DOHH2 (cell line): Measurements from ENCODE around the gene ATP2B2.

Experiments used
- H3F3A ChIP-seq: fragments of 200-600 bp; sonication (generic), shearing (Covaris generic); 2 replicates; pipeline ENCODE4 v1.6.0; 2016; ENCODE audit warnings: antibody characterized with exemption, mild to moderate bottlenecking; ENCODE audit not compliant: control insufficient read depth, insufficient read depth
- H3K27ac ChIP-seq: fragments of 200-600 bp; sonication (generic); 2 replicates; pipeline ENCODE4 v1.5.1; 2014; ENCODE audit warnings: low read depth, mild to moderate bottlenecking, low read length, moderate library complexity
- H3K27me3 ChIP-seq: fragments of 200-600 bp; sonication (generic); 2 replicates; pipeline ENCODE4 v1.6.1; 2014; ENCODE audit warnings: mild to moderate bottlenecking, low read length, mixed read lengths; ENCODE audit not compliant: control insufficient read depth
- H3K36me3 ChIP-seq: fragments of 200-600 bp; sonication (generic); 2 replicates; pipeline ENCODE4 v1.6.1; 2014; ENCODE audit warnings: mild to moderate bottlenecking, low read length, moderate library complexity, mixed read lengths; ENCODE audit not compliant: control insufficient read depth
- H3K4me1 ChIP-seq: fragments of 200-600 bp; sonication (generic); 2 replicates; pipeline ENCODE4 v1.6.1; 2014; ENCODE audit warnings: mild to moderate bottlenecking, low read length, mixed read lengths; ENCODE audit not compliant: control insufficient read depth
- H3K4me2 ChIP-seq: fragments of 200-600 bp; sonication (generic); 2 replicates; pipeline ENCODE4 v1.6.0; 2014; ENCODE audit warnings: mild to moderate bottlenecking, low read length, moderate library complexity
- H3K4me3 ChIP-seq: fragments of 200-600 bp; sonication (generic); 2 replicates; pipeline ENCODE4 v1.5.1; 2014; ENCODE audit warnings: mild to moderate bottlenecking, low read length, mixed read lengths
- H3K79me2 ChIP-seq: fragments of 200-600 bp; sonication (generic); 2 replicates; pipeline ENCODE4 v1.6.1; 2014; ENCODE audit warnings: mild to moderate bottlenecking, low read length, mixed read lengths; ENCODE audit not compliant: control insufficient read depth
- H3K9me2 ChIP-seq: fragments of 200-600 bp; sonication (generic); replicated peaks from 2 replicates; pipeline ENCODE4 v1.6.1; 2014; ENCODE audit warnings: mild to moderate bottlenecking, low read length, mixed read lengths; ENCODE audit not compliant: control insufficient read depth
- H3K9me3 ChIP-seq: fragments of 200-600 bp; sonication (generic); 2 replicates; pipeline ENCODE4 v1.6.1; 2014; ENCODE audit warnings: antibody characterized with exemption, low read length, mixed read lengths; ENCODE audit not compliant: control insufficient read depth, insufficient read depth
- H4K20me1 ChIP-seq: fragments of 200-600 bp; sonication (generic); 2 replicates; pipeline ENCODE4 v1.6.0; 2014; ENCODE audit warnings: low read depth, mild to moderate bottlenecking, antibody characterized with exemption, low read length, moderate library complexity; ENCODE audit not compliant: control insufficient read depth, insufficient read depth
- EZH2phosphoT487 ChIP-seq: fragments of 200-600 bp; sonication (generic); IDR thresholded peaks from 2 replicates; pipeline ENCODE4 v1.6.1; 2017; ENCODE audit warnings: borderline replicate concordance, mild to moderate bottlenecking, antibody characterized with exemption, low read length, moderate library complexity, mixed read lengths
- TF ChIP-seq, protein P1 (sequence below): fragments of 200-600 bp; sonication (generic); IDR thresholded peaks from one replicate; pipeline ENCODE4 v1.5.1; 2014; ENCODE audit warnings: antibody characterized with exemption, mild to moderate bottlenecking, low read depth, low read length; ENCODE audit not compliant: poor library complexity, severe bottlenecking

Gene ATP2B2

GRCh38 chr3:10465161-10465560 is 40.2 kb downstream of the ATP2B2 start:
- H3K4me2 ChIP-seq = no peak overlapping the region
- H3K4me3 ChIP-seq = no peak overlapping the region
- H3K4me1 ChIP-seq = no peaks in the 10 kb centered on the region

GRCh38 chr3:10463533-10464434 is 41.6 kb downstream of the ATP2B2 start:
- Histone ChIP-seq H3F3A (no peaks in the 10 kb centered on the region), H4K20me1 (no peaks in the 10 kb centered on the region), H3K27ac (no peak overlapping the region), H3K27me3 (no peaks in the 10 kb centered on the region), H3K79me2 (no peaks in the 10 kb centered on the region), H3K4me2 (no peak overlapping the region), H3K4me1 (no peaks in the 10 kb centered on the region), H3K9me2 (no peaks in the 10 kb centered on the region), H3K9me3 (no peaks in the 10 kb centered on the region), H3K36me3 (no peaks in the 10 kb centered on the region), H3K4me3 (no peak overlapping the region)
- TF ChIP-seq EZH2phosphoT487 = no peak
- TF ChIP-seq, protein P1, sequence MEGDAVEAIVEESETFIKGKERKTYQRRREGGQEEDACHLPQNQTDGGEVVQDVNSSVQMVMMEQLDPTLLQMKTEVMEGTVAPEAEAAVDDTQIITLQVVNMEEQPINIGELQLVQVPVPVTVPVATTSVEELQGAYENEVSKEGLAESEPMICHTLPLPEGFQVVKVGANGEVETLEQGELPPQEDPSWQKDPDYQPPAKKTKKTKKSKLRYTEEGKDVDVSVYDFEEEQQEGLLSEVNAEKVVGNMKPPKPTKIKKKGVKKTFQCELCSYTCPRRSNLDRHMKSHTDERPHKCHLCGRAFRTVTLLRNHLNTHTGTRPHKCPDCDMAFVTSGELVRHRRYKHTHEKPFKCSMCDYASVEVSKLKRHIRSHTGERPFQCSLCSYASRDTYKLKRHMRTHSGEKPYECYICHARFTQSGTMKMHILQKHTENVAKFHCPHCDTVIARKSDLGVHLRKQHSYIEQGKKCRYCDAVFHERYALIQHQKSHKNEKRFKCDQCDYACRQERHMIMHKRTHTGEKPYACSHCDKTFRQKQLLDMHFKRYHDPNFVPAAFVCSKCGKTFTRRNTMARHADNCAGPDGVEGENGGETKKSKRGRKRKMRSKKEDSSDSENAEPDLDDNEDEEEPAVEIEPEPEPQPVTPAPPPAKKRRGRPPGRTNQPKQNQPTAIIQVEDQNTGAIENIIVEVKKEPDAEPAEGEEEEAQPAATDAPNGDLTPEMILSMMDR = no peak

More at GRCh38 chr3:10465161-10465560, 40.2 kb downstream of the ATP2B2 start:
- Histone ChIP-seq H3F3A (no peaks in the 10 kb centered on the region), H3K79me2 (no peaks in the 10 kb centered on the region), H3K9me3 (no peaks in the 10 kb centered on the region), H3K27ac (no peak overlapping the region), H3K27me3 (no peaks in the 10 kb centered on the region), H4K20me1 (no peaks in the 10 kb centered on the region), H3K9me2 (no peaks in the 10 kb centered on the region), H3K36me3 (no peaks in the 10 kb centered on the region)
- TF ChIP-seq EZH2phosphoT487 = no peak
- TF ChIP-seq, protein P1 = no peak

DNA sequence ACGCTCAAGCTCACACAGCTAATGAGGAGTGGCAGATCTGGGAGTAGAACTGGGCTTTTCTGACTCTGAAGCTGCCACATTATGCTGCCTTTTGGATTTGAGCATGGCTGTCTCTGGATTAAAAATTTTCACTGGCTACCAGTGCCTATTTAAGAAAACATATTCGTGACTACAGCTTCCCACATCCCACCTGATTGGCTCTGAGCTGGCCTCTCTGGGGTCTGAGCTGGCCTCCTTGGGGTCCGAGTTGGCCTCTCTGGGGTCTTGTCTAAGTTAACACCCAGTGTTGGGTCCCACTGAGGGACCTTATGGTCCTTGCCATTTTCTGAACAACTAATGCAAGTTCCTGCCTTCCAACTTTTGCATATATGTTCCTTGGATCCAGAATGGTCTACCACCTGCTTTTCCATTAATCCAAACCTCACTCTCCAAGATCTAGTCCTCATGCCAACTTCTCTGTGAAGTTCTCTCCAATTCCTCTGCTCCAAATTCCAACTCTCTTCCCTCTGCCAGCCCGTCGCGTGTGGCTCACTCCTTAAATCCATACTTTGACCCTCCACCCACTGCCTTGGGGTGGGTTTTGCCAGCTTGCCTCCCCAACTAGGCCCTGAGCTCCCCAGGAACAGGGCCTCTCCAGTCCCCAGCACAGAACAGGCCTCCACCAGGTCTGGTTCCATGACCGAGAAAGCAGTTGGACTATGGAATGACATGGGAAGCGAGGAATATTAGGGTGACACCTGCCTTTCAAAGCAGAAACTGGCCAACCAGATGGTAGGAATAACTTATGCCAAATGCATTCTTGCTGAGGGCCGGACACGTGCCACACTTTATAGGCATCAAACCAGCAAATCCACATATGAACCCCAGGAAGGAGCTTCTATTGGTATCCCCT is 42.5 kb downstream of the ATP2B2 start:
- Histone ChIP-seq H3K27me3 (no peaks in the 10 kb centered on the region), H3K27ac (no peak overlapping the region)

More for the DNA sequence above, 42.5 kb downstream of the ATP2B2 start:
- Histone ChIP-seq H3F3A (no peaks in the 10 kb centered on the region), H3K9me2 (no peaks in the 10 kb centered on the region), H3K9me3 (no peaks in the 10 kb centered on the region), H3K4me3 (no peak overlapping the region), H3K79me2 (no peaks in the 10 kb centered on the region), H3K4me2 (no peak overlapping the region), H3K4me1 (peaks cover 2% of the 10 kb centered on the region), H4K20me1 (no peaks in the 10 kb centered on the region), H3K36me3 (no peaks in the 10 kb centered on the region)
- TF ChIP-seq, protein P1 = no peak
- no peak for TF ChIP-seq EZH2phosphoT487
